GM03348 (cell line): ENCODE measurements around the gene PHF5A.

Experiments
- DNase-seq: peaks from one replicate; pipeline ENCODE4 v3.0.0; 2012; ENCODE audit warnings: low spot score

Gene PHF5A

GRCh38 chr22:41411021-41411851 is 57.3 kb downstream of the PHF5A start:
- no peak for DNase-seq

DNA sequence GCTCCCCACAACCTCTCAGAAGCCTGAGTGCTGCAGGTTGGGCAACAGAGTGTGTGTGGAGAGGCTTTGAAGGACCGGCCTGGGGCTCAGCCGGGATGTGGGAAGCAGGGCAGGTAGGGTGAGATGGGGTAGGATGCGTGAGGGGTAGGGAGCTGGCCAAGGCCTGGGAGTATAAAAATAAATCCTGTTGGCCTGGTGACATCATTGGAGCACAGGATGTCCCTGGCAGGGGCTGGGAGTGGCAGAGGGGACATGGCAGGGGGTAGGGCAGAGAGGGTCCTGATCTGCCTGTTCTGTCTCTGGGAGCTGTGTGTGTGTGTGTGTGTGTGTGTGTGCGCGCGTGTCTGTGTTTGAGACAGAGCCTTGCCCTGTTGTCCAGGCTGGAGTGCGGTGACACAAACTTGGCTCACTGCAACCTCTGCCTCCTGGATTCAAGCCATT is 58.2 kb downstream of the PHF5A start:
- DNase-seq: no peak
